HUES48 (cell line): ENCODE results near the gene GLB1L.

ENCODE experiments used
- H3K27ac ChIP-seq: one replicate; pipeline ENCODE4 v1.7.0; 2013; ENCODE audit warnings: low read depth, low read length, inconsistent platforms
- H3K27me3 ChIP-seq: 2 replicates; pipeline ENCODE4 v1.6.1; 2013; ENCODE audit warnings: mild to moderate bottlenecking, low read length; ENCODE audit not compliant: control insufficient read depth, insufficient read depth
- H3K36me3 ChIP-seq: 2 replicates; pipeline ENCODE4 v1.6.1; 2013; ENCODE audit warnings: low read length; ENCODE audit not compliant: control insufficient read depth, insufficient read depth
- H3K4me1 ChIP-seq: 2 replicates; pipeline ENCODE4 v1.6.1; 2013; ENCODE audit warnings: mild to moderate bottlenecking, low read length; ENCODE audit not compliant: control insufficient read depth, insufficient read depth
- H3K4me3 ChIP-seq: 2 replicates; pipeline ENCODE4 v1.5.1; 2013; ENCODE audit warnings: mild to moderate bottlenecking, low read depth, low read length
- H3K9ac ChIP-seq: 2 replicates; pipeline ENCODE4 v1.6.1; 2013; ENCODE audit warnings: mild to moderate bottlenecking, low read depth, low read length, moderate library complexity
- H3K9me3 ChIP-seq: 2 replicates; pipeline ENCODE4 v1.6.1; 2013; ENCODE audit warnings: low read length; ENCODE audit not compliant: control insufficient read depth, insufficient read depth

GLB1L gene

GRCh38 chr2:219279916-219280516 is 34.8 kb upstream of the GLB1L start:
- H3K9me3 ChIP-seq: no peaks in the 10 kb centered on the region
- H3K27ac ChIP-seq: peak overlapping the region; percentile 89
- peak overlapping the region; percentile 63 for H3K4me3 ChIP-seq
- H3K36me3 ChIP-seq: peaks cover 29% of the 10 kb centered on the region
- peak overlapping the region; percentile 52; the same call in 1 of the 2 replicates for H3K9ac ChIP-seq
- no peaks in the 10 kb centered on the region for H3K27me3 ChIP-seq
- peaks cover 23% of the 10 kb centered on the region for H3K4me1 ChIP-seq

GRCh38 chr2:219279151-219279915 is 34.1 kb upstream of the GLB1L start, which contains the start of gene DNAJB2:
TSS of gene DNAJB2 (plus strand) at chr2:219279366. CDS start at chr2:219279834, 468 bp downstream.
- peak within 1 kb of the TSS; percentile 63 for H3K4me3 ChIP-seq

GRCh38 chr2:219278655-219279150 is 33.5 kb upstream of the GLB1L start:
- peaks cover 24% of the 10 kb centered on the region for H3K36me3 ChIP-seq
- H3K9ac ChIP-seq: no peak overlapping the region
- H3K27ac ChIP-seq: peak overlapping the region; percentile 89
- no peaks in the 10 kb centered on the region for H3K27me3 ChIP-seq
- H3K4me3 ChIP-seq: peak overlapping the region; percentile 58
- H3K9me3 ChIP-seq: no peaks in the 10 kb centered on the region
- peaks cover 29% of the 10 kb centered on the region for H3K4me1 ChIP-seq

More at GRCh38 chr2:219279151-219279915, 34.1 kb upstream of the GLB1L start, which contains the start of gene DNAJB2:
- Histone ChIP-seq H3K27ac (peak within 1 kb of the TSS; percentile 89), H3K9ac (peak within 1 kb of the TSS; percentile 52), H3K4me1 (peaks cover 26% of the 10 kb centered on the region), H3K27me3 (no peaks in the 10 kb centered on the region), H3K9me3 (no peaks in the 10 kb centered on the region), H3K36me3 (peaks cover 24% of the 10 kb centered on the region)

- H3K9me3 ChIP-seq: no peaks in the 10 kb centered on the region
- H3K9ac ChIP-seq: no peak overlapping the region
- H3K36me3 ChIP-seq: peaks cover 17% of the 10 kb centered on the region
- peak overlapping the region; percentile 58 for H3K4me3 ChIP-seq
- H3K27ac ChIP-seq: peak overlapping the region; percentile 89
- peaks cover 29% of the 10 kb centered on the region for H3K4me1 ChIP-seq
- H3K27me3 ChIP-seq: no peaks in the 10 kb centered on the region
Observed at GRCh38 chr2:219277703-219278654, 32.7 kb upstream of the GLB1L start.

- peaks cover 24% of the 10 kb centered on the region for H3K4me1 ChIP-seq
- no peaks in the 10 kb centered on the region for H3K9me3 ChIP-seq
- H3K27me3 ChIP-seq: peaks cover 4% of the 10 kb centered on the region; the same call in 1 of the 2 replicates
- H3K27ac ChIP-seq: peak overlapping the region; percentile 81
- H3K36me3 ChIP-seq: no peaks in the 10 kb centered on the region
- no peak overlapping the region for H3K9ac ChIP-seq
- H3K4me3 ChIP-seq: no peak overlapping the region
Observed at GRCh38 chr2:219274361-219274921, 29.2 kb upstream of the GLB1L start.

- Histone ChIP-seq H3K27ac (peak overlapping the region; percentile 81), H3K4me3 (no peak overlapping the region)
Observed at GRCh38 chr2:219273937-219274336, 28.7 kb upstream of the GLB1L start.

GRCh38 chr2:219272995-219273394 is 27.8 kb upstream of the GLB1L start:
- peaks cover 4% of the 10 kb centered on the region; the same call in 1 of the 2 replicates for H3K27me3 ChIP-seq
- no peaks in the 10 kb centered on the region for H3K9me3 ChIP-seq
- H3K36me3 ChIP-seq: no peaks in the 10 kb centered on the region
- H3K27ac ChIP-seq: no peak overlapping the region
- no peak overlapping the region for H3K9ac ChIP-seq
- H3K4me3 ChIP-seq: no peak overlapping the region
- peaks cover 16% of the 10 kb centered on the region for H3K4me1 ChIP-seq

More at GRCh38 chr2:219273937-219274336, 28.7 kb upstream of the GLB1L start:
- H3K36me3 ChIP-seq: no peaks in the 10 kb centered on the region
- no peaks in the 10 kb centered on the region for H3K9me3 ChIP-seq
- peaks cover 24% of the 10 kb centered on the region for H3K4me1 ChIP-seq
- H3K27me3 ChIP-seq: peaks cover 4% of the 10 kb centered on the region; the same call in 1 of the 2 replicates
- no peak overlapping the region for H3K9ac ChIP-seq

- no peak overlapping the region for H3K9ac ChIP-seq
- H3K36me3 ChIP-seq: no peaks in the 10 kb centered on the region
- H3K27ac ChIP-seq: no peak overlapping the region
- H3K4me1 ChIP-seq: peaks cover 10% of the 10 kb centered on the region
- H3K4me3 ChIP-seq: no peak overlapping the region
- peaks cover 4% of the 10 kb centered on the region; the same call in 1 of the 2 replicates for H3K27me3 ChIP-seq
- H3K9me3 ChIP-seq: no peaks in the 10 kb centered on the region
Observed at GRCh38 chr2:219272356-219272755, 27.1 kb upstream of the GLB1L start.

- Histone ChIP-seq H3K36me3 (no peaks in the 10 kb centered on the region), H3K27me3 (peaks cover 8% of the 10 kb centered on the region; the same call in 1 of the 2 replicates), H3K4me1 (peaks cover 6% of the 10 kb centered on the region), H3K27ac (no peak overlapping the region), H3K4me3 (no peak overlapping the region), H3K9ac (no peak overlapping the region), H3K9me3 (no peaks in the 10 kb centered on the region)
Observed at GRCh38 chr2:219271021-219271420, 25.8 kb upstream of the GLB1L start.

GRCh38 chr2:219270055-219270372 is 24.8 kb upstream of the GLB1L start:
- Histone ChIP-seq H3K9me3 (no peaks in the 10 kb centered on the region), H3K4me1 (peaks cover 6% of the 10 kb centered on the region), H3K9ac (no peak overlapping the region), H3K36me3 (no peaks in the 10 kb centered on the region), H3K4me3 (no peak overlapping the region), H3K27me3 (peaks cover 8% of the 10 kb centered on the region; the same call in 1 of the 2 replicates), H3K27ac (no peak overlapping the region)
